Activated CD4-positive, alpha-beta memory T cell treated with anti-CD3 and anti-CD28 coated beads for 36 hours (primary cell): ENCODE results near the gene TNFRSF12A. TPM values are rescaled to one million over a fixed set of nuclear protein-coding genes. Genes with fewer than 3 reads are reported as not detected.

Source experiments
- CTCF ChIA-PET: fragments of 350-600 bp; sonication (Branson Sonifier 250); formaldehyde crosslinking; loops from one replicate; lab custom pipeline; 2021; ENCODE audit warnings: antibody characterized with exemption, inconsistent platforms; lab: Charles Lee
- POLR2A ChIA-PET: fragments of 350-600 bp; sonication (Branson Sonifier 250); formaldehyde crosslinking; loops from one replicate; lab custom pipeline; 2021; ENCODE audit warnings: antibody characterized with exemption; lab: Charles Lee
- DNase-seq: peaks from one replicate; pipeline ENCODE4 v3.0.0-alpha.2; 2020
- H3K27ac Mint-ChIP-seq: one replicate; pipeline ENCODE4 v1.8.0; 2021; ENCODE audit warnings: mixed read lengths
- H3K27me3 Mint-ChIP-seq: one replicate; pipeline ENCODE4 v1.8.0; 2021; ENCODE audit warnings: mixed read lengths
- H3K36me3 Mint-ChIP-seq: one replicate; pipeline ENCODE4 v1.8.0; 2021; ENCODE audit warnings: mixed read lengths
- H3K4me1 Mint-ChIP-seq: one replicate; pipeline ENCODE4 v1.8.0; 2021; ENCODE audit warnings: low read depth, mixed read lengths
- H3K4me3 Mint-ChIP-seq: one replicate; pipeline ENCODE4 v1.8.0; 2021; ENCODE audit warnings: mild to moderate bottlenecking, mixed read lengths
- H3K9me3 Mint-ChIP-seq: one replicate; pipeline ENCODE4 v1.8.0; 2021; ENCODE audit warnings: mixed read lengths
- intact Hi-C: fragments of 100-400 bp; cut with micrococcal nuclease; formaldehyde crosslinking; loops from one replicate; pipeline ENCODE4 v1.15.1; 2023
- total RNA-seq, 2 experiments: library from RNA; stranded (reverse); gene quantifications; one replicate each; pipeline ENCODE4 v1.2.3, GENCODE V29; 2021

The TNFRSF12A gene
- total RNA-seq, 2 experiments from 2014 or later, result 6.5 to 8.6 TPM

DNA sequence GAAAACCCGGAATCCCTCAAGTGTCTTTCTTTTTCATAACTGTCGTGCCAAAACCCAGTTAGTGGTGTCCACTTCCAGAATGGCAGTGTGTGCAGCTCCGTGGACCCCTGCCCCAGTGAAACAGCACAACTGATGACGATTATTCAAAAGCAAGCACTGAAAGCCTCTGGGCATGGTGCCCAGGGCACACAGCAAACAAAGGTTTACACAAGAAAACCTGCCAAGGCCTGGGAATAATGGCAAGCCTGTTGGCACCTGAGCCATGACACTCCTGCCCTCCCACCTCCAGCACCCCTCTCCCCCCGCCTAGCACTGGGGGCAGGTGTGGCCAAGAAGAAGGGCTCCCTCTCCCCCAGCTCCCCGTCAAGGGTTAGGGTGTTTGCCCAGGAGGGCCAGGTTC, 42.7 kb upstream of the TNFRSF12A start:
- H3K27me3 Mint-ChIP-seq, result no peaks in the 10 kb centered on the region
- POLR2A ChIA-PET, result no interaction called here
- no peak overlapping the region for H3K4me3 Mint-ChIP-seq
- no peaks in the 10 kb centered on the region for H3K9me3 Mint-ChIP-seq
- peaks cover 35% of the 10 kb centered on the region for H3K36me3 Mint-ChIP-seq
- intact Hi-C loops, result no loop called here
- CTCF ChIA-PET, result interaction anchor here (1.4 to 2.0 kb wide), 2 partner anchors 8 to 14 kb away, joined by 4 to 11 read pairs; partner anchors contain the start of genes KREMEN2 and PAQR4
- H3K27ac Mint-ChIP-seq, result no peak overlapping the region
- peaks cover 11% of the 10 kb centered on the region for H3K4me1 Mint-ChIP-seq
- no peak for DNase-seq

DNA sequence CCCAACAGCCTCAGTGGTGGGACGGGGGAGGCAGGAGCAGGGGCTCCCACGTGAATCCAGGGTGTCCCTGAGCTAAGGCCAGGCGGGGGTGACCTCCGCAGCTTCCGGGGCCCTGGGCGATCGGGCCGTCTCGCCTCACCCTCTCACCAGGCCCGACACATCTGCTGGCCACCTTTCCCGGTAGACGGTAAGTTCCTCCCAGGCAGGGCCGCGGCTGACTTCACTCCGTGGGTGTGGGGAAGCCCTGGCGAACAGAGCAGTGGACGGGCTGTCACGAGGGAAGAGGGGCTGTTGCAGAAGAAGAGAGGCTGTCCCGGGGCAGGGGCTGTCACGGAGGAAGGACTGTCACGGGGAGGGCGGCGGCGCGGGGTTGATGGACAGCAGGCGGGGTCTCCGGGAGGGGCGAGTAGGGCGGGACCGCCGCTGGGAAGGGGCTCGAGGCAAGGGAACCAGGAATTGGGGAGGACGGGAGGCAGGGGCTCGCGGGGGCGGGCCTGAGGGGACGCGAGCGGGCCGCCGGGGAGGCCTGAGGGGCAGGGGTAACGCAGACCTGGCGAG, 40.4 kb upstream of the TNFRSF12A start:
- H3K27ac Mint-ChIP-seq, result peak overlapping the region; percentile 56
- H3K4me1 Mint-ChIP-seq, result peaks cover 15% of the 10 kb centered on the region
- DNase-seq, result peak; percentile 52
- H3K27me3 Mint-ChIP-seq, result no peaks in the 10 kb centered on the region
- ChIA-PET POLR2A (interaction anchor here (0.7 to 1.7 kb wide), 2 partner anchors 8 to 10 kb away, joined by 3 to 14 read pairs; partner anchors contain the start of gene PAQR4), CTCF (interaction anchor here (1.6 to 2.0 kb wide), 3 partner anchors 10 to 48 kb away, joined by 7 to 11 read pairs (median 7); partner anchors contain the start of gene PAQR4)
- H3K36me3 Mint-ChIP-seq, result peaks cover 27% of the 10 kb centered on the region
- H3K4me3 Mint-ChIP-seq, result peak overlapping the region; percentile 87
- no peaks in the 10 kb centered on the region for H3K9me3 Mint-ChIP-seq
- intact Hi-C loops, result loop anchor here (1.0 to 5.0 kb wide), 2 partner anchors 10 to 72 kb away; partner anchors contain the start of gene PAQR4

DNA sequence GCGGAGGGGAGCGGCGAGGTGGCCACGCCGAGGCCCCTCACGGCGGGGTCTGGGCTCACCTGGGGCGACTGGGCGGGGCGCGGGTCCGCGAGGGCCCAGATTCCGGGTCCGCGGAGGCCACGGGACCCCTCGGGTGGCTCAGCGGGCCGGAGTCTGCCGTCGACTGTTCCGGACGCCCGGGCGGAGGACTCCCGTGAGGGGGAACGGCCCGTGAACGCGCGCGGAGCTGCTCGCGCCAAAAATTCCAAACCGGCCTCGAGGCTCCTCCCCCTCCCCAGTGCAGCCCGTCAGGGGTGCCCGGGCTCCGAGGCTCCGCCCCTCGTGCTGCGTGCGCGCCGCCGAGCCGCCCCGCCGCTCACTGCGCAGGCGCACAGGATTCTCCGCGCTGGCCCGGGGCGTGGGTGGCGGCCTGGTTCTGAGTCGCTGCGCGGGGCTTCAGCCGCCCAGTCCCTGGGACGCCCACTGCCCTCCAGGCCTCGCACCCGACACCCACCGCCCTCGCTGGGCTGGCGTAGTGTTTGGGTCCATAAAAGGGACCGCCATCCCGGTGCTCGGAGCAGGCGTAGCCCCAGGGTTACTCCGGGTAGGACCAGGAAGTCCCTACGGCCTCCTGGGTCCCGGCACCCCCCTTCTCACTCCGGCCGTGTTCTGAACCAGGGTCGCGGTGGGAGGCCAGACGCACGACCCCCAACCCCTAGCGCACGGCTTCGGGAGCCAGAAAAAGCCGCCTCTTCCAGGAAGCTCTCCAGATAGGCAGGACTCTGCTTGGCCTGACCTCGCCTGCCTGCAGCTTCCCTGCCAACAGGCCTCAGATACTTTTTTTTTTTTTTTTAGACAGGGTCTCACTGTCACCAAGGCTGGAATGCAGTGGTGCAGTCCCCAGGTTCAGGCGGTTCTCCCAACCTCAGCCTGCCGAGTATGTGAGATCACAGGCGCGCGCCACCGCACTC, 39.7 kb upstream of the TNFRSF12A start, which contains the start of gene PKMYT1:
Gene PKMYT1, minus strand, starts transcription at position 220 of the 950 bp plus-strand sequence. CDS start 789 bp downstream, outside the sequence.
- CTCF ChIA-PET, result interaction anchor here (0.7 to 1.9 kb wide), 7 partner anchors 8 to 79 kb away, joined by 3 to 7 read pairs (median 3); no protein-coding TSS in a partner anchor
- peaks cover 24% of the 10 kb centered on the region for H3K36me3 Mint-ChIP-seq
- H3K27ac Mint-ChIP-seq, result peak within 1 kb of the TSS; percentile 81
- DNase-seq, result peak; percentile 96
- intact Hi-C loops, result loop anchor here (1.0 to 5.0 kb wide), 2 partner anchors 11 to 73 kb away; partner anchors contain the start of gene PAQR4
- H3K9me3 Mint-ChIP-seq, result no peaks in the 10 kb centered on the region
- H3K27me3 Mint-ChIP-seq, result no peaks in the 10 kb centered on the region
- peak within 1 kb of the TSS; percentile 87 for H3K4me3 Mint-ChIP-seq
- H3K4me1 Mint-ChIP-seq, result peaks cover 15% of the 10 kb centered on the region
- POLR2A ChIA-PET, result interaction anchor here (0.6 to 1.7 kb wide), 7 partner anchors 8 to 41 kb away, joined by 3 to 14 read pairs (median 3); partner anchors contain the start of gene PAQR4

DNA sequence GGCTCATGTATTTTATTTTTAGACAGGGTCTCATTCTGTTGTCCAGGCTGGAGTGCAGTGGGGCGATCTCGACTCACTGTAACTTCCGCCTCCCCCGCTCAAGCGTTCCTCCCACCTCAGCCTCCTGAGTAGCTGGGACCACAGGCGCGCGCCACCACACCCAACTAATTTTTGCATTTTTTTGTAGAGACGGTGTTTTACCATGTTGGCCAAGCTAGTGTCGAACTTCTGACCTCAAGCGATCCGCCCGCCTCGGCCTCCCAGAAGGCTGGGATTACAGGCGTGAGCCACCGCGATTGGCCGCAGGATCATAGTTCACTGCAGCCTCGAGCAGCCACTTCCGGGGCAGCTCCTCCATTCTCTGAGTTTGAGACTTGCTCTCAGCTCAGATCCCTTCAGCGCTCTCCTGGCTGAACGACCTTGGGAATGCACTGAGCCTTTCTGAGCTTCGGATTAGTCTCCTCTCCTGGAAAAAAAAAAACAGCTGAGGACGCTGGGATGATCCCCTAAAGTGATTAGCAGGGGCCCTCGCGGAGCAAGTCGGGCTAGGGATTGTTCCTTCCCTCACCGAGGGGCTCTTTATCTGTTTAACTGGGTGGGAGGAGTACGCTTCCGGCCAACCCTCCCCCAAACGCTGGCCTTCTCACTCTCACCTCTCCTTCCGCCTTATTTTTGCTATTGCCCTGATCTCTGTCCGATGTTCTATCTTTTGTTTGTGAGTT, 38.8 kb upstream of the TNFRSF12A start:
- ChIA-PET POLR2A (interaction anchor here (1.1 to 1.3 kb wide), 3 partner anchors 9 to 40 kb away, joined by 3 to 4 read pairs (median 3); no protein-coding TSS in a partner anchor), CTCF (interaction anchor here (0.8 to 1.9 kb wide), 6 partner anchors 9 to 79 kb away, joined by 3 to 7 read pairs (median 3); no protein-coding TSS in a partner anchor)
- intact Hi-C loops, result loop anchor here (5.0 kb wide), 1 partner anchor 74 kb away; no protein-coding TSS in a partner anchor
- DNase-seq, result no peak
- peak overlapping the region; percentile 87 for H3K4me3 Mint-ChIP-seq
- peaks cover 15% of the 10 kb centered on the region for H3K4me1 Mint-ChIP-seq
- peaks cover 18% of the 10 kb centered on the region for H3K36me3 Mint-ChIP-seq
- H3K27ac Mint-ChIP-seq, result peak overlapping the region; percentile 81
- H3K27me3 Mint-ChIP-seq, result no peaks in the 10 kb centered on the region
- no peaks in the 10 kb centered on the region for H3K9me3 Mint-ChIP-seq

DNA sequence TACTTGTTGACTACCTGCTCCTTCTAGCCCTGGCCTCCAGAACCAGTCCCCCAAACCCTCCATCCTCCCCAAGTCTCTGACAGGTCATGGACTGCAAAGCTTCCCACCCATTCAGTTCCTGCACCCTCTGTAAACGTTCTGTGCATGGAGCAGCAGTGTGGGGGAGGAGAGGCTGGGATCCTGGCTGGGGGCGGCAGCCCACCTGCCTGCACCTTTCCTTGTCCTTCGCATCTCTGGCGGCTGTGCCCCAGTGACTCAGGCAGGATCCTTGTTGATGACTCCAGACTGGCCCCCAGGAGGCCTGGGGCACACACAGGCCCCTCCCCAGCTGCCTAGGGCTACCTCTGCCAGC, 38.3 kb upstream of the TNFRSF12A start:
- H3K9me3 Mint-ChIP-seq, result no peaks in the 10 kb centered on the region
- no peaks in the 10 kb centered on the region for H3K27me3 Mint-ChIP-seq
- intact Hi-C loops, result loop anchor here (5.0 kb wide), 1 partner anchor 75 kb away; no protein-coding TSS in a partner anchor
- DNase-seq, result no peak
- peaks cover 15% of the 10 kb centered on the region for H3K4me1 Mint-ChIP-seq
- ChIA-PET CTCF (interaction anchor here (1.2 to 1.6 kb wide), 3 partner anchors 9 to 50 kb away, joined by 3 read pairs; no protein-coding TSS in a partner anchor), POLR2A (interaction anchor here (1.1 to 1.3 kb wide), 3 partner anchors 10 to 39 kb away, joined by 3 to 4 read pairs (median 3); no protein-coding TSS in a partner anchor)
- H3K36me3 Mint-ChIP-seq, result peaks cover 17% of the 10 kb centered on the region
- peak overlapping the region; percentile 62 for H3K4me3 Mint-ChIP-seq
- no peak overlapping the region for H3K27ac Mint-ChIP-seq

DNA sequence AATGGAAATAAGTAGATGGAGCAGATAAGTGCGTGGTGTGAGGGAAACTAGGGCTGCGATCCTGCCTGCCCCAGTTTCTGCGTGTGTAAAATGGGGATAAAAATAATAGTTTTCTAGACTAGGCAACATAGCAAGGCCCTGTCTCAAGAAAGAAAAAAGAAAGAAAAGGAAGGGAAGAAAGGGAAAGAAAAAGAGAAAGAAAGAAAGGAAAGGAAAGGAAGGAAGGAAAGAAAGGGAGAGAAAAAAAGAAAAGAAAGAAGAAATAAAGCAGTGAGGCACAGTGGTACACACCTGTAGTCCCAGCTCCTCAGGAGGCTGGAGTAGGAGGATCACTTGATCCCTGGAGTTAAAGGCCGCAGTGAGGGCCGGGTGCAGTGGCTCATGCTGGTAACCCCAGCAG, 37.8 kb upstream of the TNFRSF12A start:
- H3K4me3 Mint-ChIP-seq, result no peak overlapping the region

DNA sequence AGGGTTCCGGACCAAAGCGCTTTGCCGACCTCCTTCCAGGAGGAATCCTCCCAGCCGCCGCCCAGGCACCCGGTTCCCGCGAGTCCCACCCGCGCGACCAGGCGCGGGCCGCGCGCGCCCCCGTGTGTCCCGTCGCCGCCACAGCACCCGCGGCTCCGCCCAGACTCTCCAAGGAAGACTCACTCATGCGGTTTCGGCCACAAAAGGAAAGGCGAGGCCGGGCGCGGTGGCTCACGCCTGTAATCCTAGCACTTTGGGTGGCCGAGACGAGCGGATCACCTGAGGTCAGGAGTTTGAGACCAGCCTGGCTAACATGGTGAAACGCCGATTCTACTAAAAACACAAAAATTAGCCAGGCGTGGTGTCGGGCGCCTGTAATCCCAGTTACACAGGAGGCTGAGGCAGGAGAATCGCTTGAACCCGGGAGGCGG, 36.4 kb upstream of the TNFRSF12A start:
- DNase-seq, result peak; percentile 89
- Mint-ChIP-seq H3K36me3 (peaks cover 7% of the 10 kb centered on the region), H3K4me1 (peaks cover 13% of the 10 kb centered on the region), H3K4me3 (peak overlapping the region; percentile 29), H3K9me3 (no peaks in the 10 kb centered on the region), H3K27ac (no peak overlapping the region), H3K27me3 (no peaks in the 10 kb centered on the region)
- POLR2A ChIA-PET, result interaction anchor here (1.5 kb wide), 1 partner anchor 13 kb away, joined by 3 read pairs; no protein-coding TSS in a partner anchor
- intact Hi-C loops, result loop anchor here (5.0 kb wide), 1 partner anchor 76 kb away; no protein-coding TSS in a partner anchor
- CTCF ChIA-PET, result interaction anchor here (0.8 to 1.6 kb wide), 4 partner anchors 12 to 48 kb away, joined by 3 to 4 read pairs (median 4); no protein-coding TSS in a partner anchor

More for the DNA sequence above, 37.8 kb upstream of the TNFRSF12A start:
- intact Hi-C loops, result loop anchor here (5.0 kb wide), 1 partner anchor 75 kb away; no protein-coding TSS in a partner anchor
- POLR2A ChIA-PET, result interaction anchor here (1.3 to 1.5 kb wide), 2 partner anchors 12 to 14 kb away, joined by 3 read pairs; no protein-coding TSS in a partner anchor
- H3K36me3 Mint-ChIP-seq, result peaks cover 12% of the 10 kb centered on the region
- no peak overlapping the region for H3K27ac Mint-ChIP-seq
- H3K27me3 Mint-ChIP-seq, result no peaks in the 10 kb centered on the region
- peaks cover 15% of the 10 kb centered on the region for H3K4me1 Mint-ChIP-seq
- CTCF ChIA-PET, result interaction anchor here (0.6 to 1.6 kb wide), 4 partner anchors 10 to 49 kb away, joined by 3 to 6 read pairs (median 3); partner anchors contain the start of gene PAQR4
- no peaks in the 10 kb centered on the region for H3K9me3 Mint-ChIP-seq
- no peak for DNase-seq

DNA sequence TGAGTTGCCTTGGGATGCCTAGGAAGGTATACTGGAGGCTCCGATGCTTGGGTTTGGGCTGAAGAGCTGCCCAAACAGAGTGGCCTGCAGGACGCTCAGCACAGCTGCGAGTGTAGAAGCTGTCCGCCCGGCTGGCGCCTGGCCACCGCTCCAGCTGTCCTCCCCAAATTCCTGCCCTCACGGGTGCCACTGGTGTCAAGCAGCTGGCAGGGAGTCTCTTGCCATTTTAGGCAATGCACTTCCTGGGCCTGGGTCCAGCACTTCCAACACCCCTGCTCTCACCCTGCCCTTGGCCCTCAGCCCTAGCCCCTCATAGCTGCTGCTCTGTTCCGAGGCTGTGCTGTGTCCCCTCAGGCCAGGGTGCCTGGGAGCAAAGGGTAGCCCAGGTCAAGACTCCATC, 34.7 kb upstream of the TNFRSF12A start:
- Mint-ChIP-seq H3K36me3 (no peaks in the 10 kb centered on the region), H3K9me3 (no peaks in the 10 kb centered on the region), H3K4me3 (no peak overlapping the region), H3K27ac (no peak overlapping the region), H3K27me3 (peaks cover under 1% of the 10 kb centered on the region), H3K4me1 (peaks cover 8% of the 10 kb centered on the region)
- intact Hi-C loops, result no loop called here
- no peak for DNase-seq
- ChIA-PET CTCF (interaction anchor here (0.5 to 1.8 kb wide), 3 partner anchors 24 to 144 kb away, joined by 4 to 7 read pairs (median 5); no protein-coding TSS in a partner anchor), POLR2A (no interaction called here)

DNA sequence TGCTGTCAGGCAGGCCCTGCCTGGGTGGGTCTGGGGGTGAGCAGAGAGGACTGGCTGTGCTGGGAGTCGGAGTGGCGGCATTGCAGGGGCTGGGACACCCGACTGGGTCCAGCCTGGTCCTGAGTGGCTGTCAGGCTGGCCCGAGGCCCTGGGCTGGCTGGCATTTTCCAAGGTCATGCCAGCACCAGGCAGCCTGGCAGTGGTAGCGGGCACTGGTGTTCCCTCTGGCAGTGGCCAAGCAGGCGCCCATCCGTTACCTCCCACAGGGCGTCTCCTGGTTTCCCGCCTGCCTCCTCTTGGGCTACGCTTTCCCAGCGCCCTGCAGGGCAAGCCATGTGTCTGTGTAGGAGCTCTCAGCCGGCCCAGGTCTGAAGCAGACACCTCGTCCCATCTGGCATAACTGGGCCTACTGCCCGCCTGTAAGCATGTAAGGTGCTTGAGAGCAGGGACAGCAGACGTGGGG, 34.2 kb upstream of the TNFRSF12A start:
- Mint-ChIP-seq H3K27ac (no peak overlapping the region), H3K9me3 (no peaks in the 10 kb centered on the region), H3K36me3 (no peaks in the 10 kb centered on the region), H3K4me3 (no peak overlapping the region), H3K4me1 (peaks cover 6% of the 10 kb centered on the region), H3K27me3 (peaks cover 2% of the 10 kb centered on the region)
- intact Hi-C loops, result no loop called here
- DNase-seq, result no peak
- CTCF ChIA-PET, result interaction anchor here (0.5 to 1.8 kb wide), 2 partner anchors 25 to 46 kb away, joined by 5 to 7 read pairs; no protein-coding TSS in a partner anchor
- POLR2A ChIA-PET, result no interaction called here

DNA sequence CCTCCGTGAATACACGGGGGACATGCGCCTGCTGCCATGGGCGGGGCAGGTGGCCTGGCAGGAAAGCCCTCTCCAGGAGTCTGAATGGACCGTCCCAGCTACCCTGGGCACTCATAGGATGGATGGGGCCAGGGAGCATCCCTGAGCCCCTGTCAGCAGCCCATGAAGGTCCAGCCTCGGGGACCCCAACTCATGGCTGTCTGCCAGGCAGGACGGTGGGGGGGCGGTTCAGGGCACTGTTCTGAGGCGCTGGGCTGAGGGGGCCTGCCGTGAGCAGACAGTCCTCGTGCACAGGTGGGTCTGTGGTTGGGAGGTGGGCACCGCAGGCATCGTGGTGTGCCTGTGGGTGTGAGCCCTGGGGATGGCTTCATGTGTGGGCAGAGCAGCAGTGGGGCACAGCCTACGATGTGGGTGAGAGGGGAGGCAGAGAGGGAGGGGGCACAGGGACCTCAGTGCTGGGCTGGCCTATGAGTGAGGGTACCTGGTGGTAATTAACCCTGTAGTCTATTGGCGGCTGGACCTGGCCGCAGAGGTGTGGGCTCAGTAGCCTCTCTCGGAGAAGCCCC, 33.5 kb upstream of the TNFRSF12A start:
- H3K9me3 Mint-ChIP-seq, result no peaks in the 10 kb centered on the region

More for the DNA sequence above, 33.5 kb upstream of the TNFRSF12A start:
- ChIA-PET POLR2A (no interaction called here), CTCF (no interaction called here)
- intact Hi-C loops, result no loop called here
- Mint-ChIP-seq H3K27me3 (peaks cover 2% of the 10 kb centered on the region), H3K4me3 (no peak overlapping the region), H3K27ac (no peak overlapping the region), H3K36me3 (no peaks in the 10 kb centered on the region), H3K4me1 (peaks cover 5% of the 10 kb centered on the region)
- DNase-seq, result no peak
